ENCODE measurements around the gene FOXG1. TPM values are rescaled to one million over a fixed set of nuclear protein-coding genes. Genes with fewer than 3 reads are reported as not detected.

FOXG1 gene
- total RNA-seq (ENCODE audit: unreplicated experiment), result 1.8 TPM
- long read RNA-seq, result 0 reads

GRCh38 chr14:28766469-28766955 is at the start of gene FOXG1:
Gene FOXG1, plus strand, starts transcription at chr14:28766787. Its CDS starts 493 bp downstream, at chr14:28767280.
- TF ChIP-seq CTCF (IDR thresholded peaks at IDR 0.05; ENCODE audit: unreplicated experiment), result no peak
- Mint-ChIP-seq H3K27me3 (ENCODE audit: unreplicated experiment) (peaks cover 42% of the 10 kb centered on the region), H3K4me3 (ENCODE audit: unreplicated experiment) (peak within 1 kb of the TSS; percentile 91), H3K4me1 (ENCODE audit: unreplicated experiment) (peaks cover 24% of the 10 kb centered on the region), H3K9me3 (ENCODE audit: unreplicated experiment) (no peaks in the 10 kb centered on the region), H3K36me3 (ENCODE audit: low read depth, unreplicated experiment) (peaks cover 9% of the 10 kb centered on the region), H3K27ac (ENCODE audit: unreplicated experiment) (peak within 1 kb of the TSS; percentile 95)
- peak; percentile 61 for DNase-seq (ENCODE audit: low spot score)

GRCh38 chr14:28719130-28719529 is 47.5 kb upstream of the FOXG1 start:
- Mint-ChIP-seq H3K36me3 (ENCODE audit: low read depth, unreplicated experiment) (no peaks in the 10 kb centered on the region), H3K9me3 (ENCODE audit: unreplicated experiment) (no peaks in the 10 kb centered on the region), H3K27ac (ENCODE audit: unreplicated experiment) (no peak overlapping the region), H3K27me3 (ENCODE audit: unreplicated experiment) (peaks cover 2% of the 10 kb centered on the region), H3K4me1 (ENCODE audit: unreplicated experiment) (no peaks in the 10 kb centered on the region), H3K4me3 (ENCODE audit: unreplicated experiment) (no peak overlapping the region)
- TF ChIP-seq CTCF (IDR thresholded peaks at IDR 0.05; ENCODE audit: unreplicated experiment), result no peak
- DNase-seq (ENCODE audit: low spot score), result no peak

- Mint-ChIP-seq H3K4me3 (ENCODE audit: unreplicated experiment) (no peak overlapping the region), H3K36me3 (ENCODE audit: low read depth, unreplicated experiment) (no peaks in the 10 kb centered on the region), H3K27ac (ENCODE audit: unreplicated experiment) (no peak overlapping the region), H3K27me3 (ENCODE audit: unreplicated experiment) (no peaks in the 10 kb centered on the region), H3K9me3 (ENCODE audit: unreplicated experiment) (no peaks in the 10 kb centered on the region), H3K4me1 (ENCODE audit: unreplicated experiment) (no peaks in the 10 kb centered on the region)
- TF ChIP-seq CTCF (IDR thresholded peaks at IDR 0.05; ENCODE audit: unreplicated experiment), result no peak
- DNase-seq (ENCODE audit: low spot score), result no peak
Observed at GRCh38 chr14:28731358-28731757, 35.2 kb upstream of the FOXG1 start.

- peaks cover 2% of the 10 kb centered on the region for H3K27me3 Mint-ChIP-seq (ENCODE audit: unreplicated experiment)
- H3K4me1 Mint-ChIP-seq (ENCODE audit: unreplicated experiment), result peaks cover 12% of the 10 kb centered on the region
- H3K9me3 Mint-ChIP-seq (ENCODE audit: unreplicated experiment), result no peaks in the 10 kb centered on the region
- no peak for DNase-seq (ENCODE audit: low spot score)
- H3K36me3 Mint-ChIP-seq (ENCODE audit: low read depth, unreplicated experiment), result no peaks in the 10 kb centered on the region
- H3K4me3 Mint-ChIP-seq (ENCODE audit: unreplicated experiment), result no peak overlapping the region
- H3K27ac Mint-ChIP-seq (ENCODE audit: unreplicated experiment), result peak overlapping the region; percentile 76
- TF ChIP-seq CTCF (IDR thresholded peaks at IDR 0.05; ENCODE audit: unreplicated experiment), result no peak
Observed at GRCh38 chr14:28742171-28742846, 24.3 kb upstream of the FOXG1 start.

- Mint-ChIP-seq H3K4me1 (ENCODE audit: unreplicated experiment) (peaks cover 9% of the 10 kb centered on the region), H3K36me3 (ENCODE audit: low read depth, unreplicated experiment) (no peaks in the 10 kb centered on the region)
Observed at GRCh38 chr14:28744126-28744525, 22.5 kb upstream of the FOXG1 start.

More at GRCh38 chr14:28744126-28744525, 22.5 kb upstream of the FOXG1 start:
- peaks cover 2% of the 10 kb centered on the region for H3K27me3 Mint-ChIP-seq (ENCODE audit: unreplicated experiment)
- no peaks in the 10 kb centered on the region for H3K9me3 Mint-ChIP-seq (ENCODE audit: unreplicated experiment)
- no peak overlapping the region for H3K27ac Mint-ChIP-seq (ENCODE audit: unreplicated experiment)
- no peak for DNase-seq (ENCODE audit: low spot score)
- H3K4me3 Mint-ChIP-seq (ENCODE audit: unreplicated experiment), result no peak overlapping the region
- TF ChIP-seq CTCF (IDR thresholded peaks at IDR 0.05; ENCODE audit: unreplicated experiment), result no peak

All from endothelial cell (in vitro differentiated cells).